ENCODE measurements around the gene PTPRD.

PTPRD gene

GRCh38 chr9:9605681-9606080, 1007.1 kb downstream of the PTPRD start:
- DNase-seq (ENCODE audit: low spot score): no peak

GRCh38 chr9:9603345-9603744, 1009.5 kb downstream of the PTPRD start:
- no peak for DNase-seq (ENCODE audit: low spot score)

GRCh38 chr9:9598723-9599122, 1014.1 kb downstream of the PTPRD start:
- no peak for DNase-seq (ENCODE audit: low spot score)

- no peak for DNase-seq (ENCODE audit: low spot score)
Observed at GRCh38 chr9:9592104-9592503, 1020.7 kb downstream of the PTPRD start.

- no peak for DNase-seq (ENCODE audit: low spot score)
Observed at GRCh38 chr9:9585920-9586319, 1026.9 kb downstream of the PTPRD start.

GRCh38 chr9:9574080-9574479, 1038.7 kb downstream of the PTPRD start:
- no peak for DNase-seq (ENCODE audit: low spot score)

GRCh38 chr9:9565700-9566099, 1047.1 kb downstream of the PTPRD start:
- no peak for DNase-seq (ENCODE audit: low spot score)

GRCh38 chr9:9563817-9564216, 1049.0 kb downstream of the PTPRD start:
- no peak for DNase-seq (ENCODE audit: low spot score)

GRCh38 chr9:9560382-9561035, 1052.3 kb downstream of the PTPRD start:
- DNase-seq (ENCODE audit: low spot score): no peak

GRCh38 chr9:9558907-9559306, 1053.9 kb downstream of the PTPRD start:
- no peak for DNase-seq (ENCODE audit: low spot score)

- peak; percentile 46 for DNase-seq (ENCODE audit: low spot score)
Observed at GRCh38 chr9:9557804-9558334, 1054.9 kb downstream of the PTPRD start.

GRCh38 chr9:9556865-9557803, 1055.7 kb downstream of the PTPRD start:
- no peak for DNase-seq (ENCODE audit: low spot score)

GRCh38 chr9:9552665-9553064, 1060.1 kb downstream of the PTPRD start:
- no peak for DNase-seq (ENCODE audit: low spot score)

GRCh38 chr9:9538766-9539165, 1074.0 kb downstream of the PTPRD start:
- no peak for DNase-seq (ENCODE audit: low spot score)

- DNase-seq (ENCODE audit: low spot score): no peak
Observed at GRCh38 chr9:9538356-9538755, 1074.4 kb downstream of the PTPRD start.

- DNase-seq (ENCODE audit: low spot score): no peak
Observed at GRCh38 chr9:9536523-9536922, 1076.3 kb downstream of the PTPRD start.

- DNase-seq (ENCODE audit: low spot score): no peak
Observed at GRCh38 chr9:9523476-9524139, 1089.2 kb downstream of the PTPRD start.

- no peak for DNase-seq (ENCODE audit: low spot score)
Observed at GRCh38 chr9:9522406-9522805, 1090.4 kb downstream of the PTPRD start.

- no peak for DNase-seq (ENCODE audit: low spot score)
Observed at GRCh38 chr9:9521033-9521779, 1091.6 kb downstream of the PTPRD start.

GRCh38 chr9:9504869-9505268, 1107.9 kb downstream of the PTPRD start:
- DNase-seq (ENCODE audit: low spot score): no peak

GRCh38 chr9:9499546-9499945, 1113.3 kb downstream of the PTPRD start:
- no peak for DNase-seq (ENCODE audit: low spot score)

GRCh38 chr9:9498846-9499245, 1114.0 kb downstream of the PTPRD start:
- no peak for DNase-seq (ENCODE audit: low spot score)
